GM19328 (cell line): ENCODE data around the gene TMA7.

Experiments
- ATAC-seq: cut with Tn5 transposase; IDR thresholded peaks from one replicate; pipeline ENCODE4 v1.9.1; 2021; ENCODE audit warnings: mild to moderate bottlenecking, moderate library complexity; ENCODE audit not compliant: unreplicated experiment

TMA7 gene

DNA sequence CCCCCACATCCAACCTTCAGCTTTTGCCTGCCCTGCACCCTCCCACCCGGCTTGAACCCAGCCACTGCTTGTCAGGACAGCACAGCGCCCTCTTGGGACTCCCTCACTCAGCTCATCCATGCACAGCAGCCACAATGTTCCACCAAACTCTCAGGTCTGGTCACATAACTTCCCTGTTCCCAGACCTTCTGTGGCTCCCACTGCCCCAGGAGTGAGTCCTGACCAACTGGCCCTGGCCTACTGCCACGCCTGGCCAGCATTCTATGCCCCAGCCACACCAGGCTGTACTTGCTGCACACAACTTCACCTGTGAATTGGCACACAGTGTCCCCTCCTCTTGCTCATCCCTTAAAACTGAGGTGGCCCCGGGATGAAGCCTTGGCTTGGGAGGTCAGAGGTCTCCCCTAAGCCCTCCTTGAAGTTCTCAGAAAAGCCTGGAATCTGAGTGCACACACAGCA is 31.2 kb upstream of the TMA7 start:
- no peak for ATAC-seq

GRCh38 chr3:48409291-48410201 is 30.5 kb upstream of the TMA7 start:
- no peak for ATAC-seq

DNA sequence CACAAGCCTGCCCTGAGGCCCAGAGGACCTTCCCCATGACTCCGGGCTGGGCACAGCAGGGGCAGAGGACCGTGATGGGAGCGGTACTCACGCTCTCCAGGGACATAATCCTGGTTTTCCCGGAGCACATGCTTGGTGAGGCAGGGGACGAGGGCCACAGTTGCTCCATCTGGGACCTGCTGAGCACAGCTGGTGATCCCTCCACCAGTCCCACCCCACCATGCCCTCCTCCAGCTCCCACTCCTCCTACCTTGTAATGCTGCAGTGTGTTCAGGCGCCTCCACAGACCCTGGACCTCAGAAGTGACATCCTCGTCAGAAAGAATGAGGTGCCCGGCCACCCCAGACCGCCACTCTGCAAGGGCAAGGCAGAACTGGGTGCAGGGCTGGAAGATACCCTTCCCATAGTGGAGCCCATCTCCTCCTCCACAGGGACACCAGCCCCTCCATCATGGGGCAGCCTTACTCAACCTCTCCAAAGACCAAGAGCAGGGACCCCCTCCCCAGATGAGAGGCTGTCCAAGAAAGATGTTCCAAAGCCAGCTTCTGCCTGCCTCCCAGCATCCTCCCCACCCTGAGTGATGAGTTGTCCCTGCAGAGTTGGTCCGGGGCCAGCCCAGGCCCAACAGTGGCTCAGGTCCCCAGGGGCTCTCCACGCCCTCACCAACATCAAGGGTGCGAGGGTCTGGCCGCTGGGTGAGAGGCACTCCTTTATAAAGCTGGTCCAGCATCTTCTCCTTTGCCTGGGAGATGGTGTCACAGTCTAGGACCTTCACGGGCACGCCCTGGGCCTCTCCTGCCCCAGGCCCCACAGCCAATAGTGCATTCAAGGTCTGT is 29.6 kb upstream of the TMA7 start:
- no peak for ATAC-seq

GRCh38 chr3:48411041-48411588 is 28.9 kb upstream of the TMA7 start:
- ATAC-seq, result no peak

- no peak for ATAC-seq
Measured at GRCh38 chr3:48411606-48412374, 28.3 kb upstream of the TMA7 start.

DNA sequence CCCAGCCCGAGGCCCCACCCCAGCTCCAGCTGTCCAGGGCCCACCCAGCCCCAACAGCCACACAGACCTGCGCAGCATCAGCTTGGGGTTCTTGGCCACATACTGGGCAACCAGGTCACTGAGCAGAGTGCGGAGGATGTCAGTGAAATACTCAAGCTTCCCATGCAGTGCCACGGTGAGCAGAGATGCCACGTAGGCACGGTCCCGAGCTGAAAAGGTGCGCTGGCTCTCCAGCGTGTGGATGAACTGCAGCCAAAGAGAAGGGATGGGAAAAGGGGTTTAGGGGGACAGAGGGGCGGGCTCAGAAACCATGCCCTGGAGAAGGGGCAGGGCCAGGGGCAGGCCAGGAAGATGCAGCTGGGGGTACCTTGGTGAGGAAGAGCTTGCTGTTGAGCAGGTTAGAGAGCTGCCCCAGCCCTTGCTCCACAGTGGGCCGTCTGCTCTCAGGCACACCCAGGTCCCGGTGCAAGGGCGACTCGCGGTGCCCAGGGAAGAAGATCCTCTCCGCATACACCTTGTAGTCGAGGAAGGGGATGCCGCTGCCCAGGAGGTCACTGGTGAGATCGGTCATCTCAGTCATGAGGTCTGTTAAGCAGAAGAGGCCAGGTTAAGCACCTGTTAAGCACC is 27.6 kb upstream of the TMA7 start:
- no peak for ATAC-seq

GRCh38 chr3:48413086-48413485 is 27.0 kb upstream of the TMA7 start:
- no peak for ATAC-seq

- no peak for ATAC-seq
Measured at GRCh38 chr3:48413611-48414010, 26.4 kb upstream of the TMA7 start.

DNA sequence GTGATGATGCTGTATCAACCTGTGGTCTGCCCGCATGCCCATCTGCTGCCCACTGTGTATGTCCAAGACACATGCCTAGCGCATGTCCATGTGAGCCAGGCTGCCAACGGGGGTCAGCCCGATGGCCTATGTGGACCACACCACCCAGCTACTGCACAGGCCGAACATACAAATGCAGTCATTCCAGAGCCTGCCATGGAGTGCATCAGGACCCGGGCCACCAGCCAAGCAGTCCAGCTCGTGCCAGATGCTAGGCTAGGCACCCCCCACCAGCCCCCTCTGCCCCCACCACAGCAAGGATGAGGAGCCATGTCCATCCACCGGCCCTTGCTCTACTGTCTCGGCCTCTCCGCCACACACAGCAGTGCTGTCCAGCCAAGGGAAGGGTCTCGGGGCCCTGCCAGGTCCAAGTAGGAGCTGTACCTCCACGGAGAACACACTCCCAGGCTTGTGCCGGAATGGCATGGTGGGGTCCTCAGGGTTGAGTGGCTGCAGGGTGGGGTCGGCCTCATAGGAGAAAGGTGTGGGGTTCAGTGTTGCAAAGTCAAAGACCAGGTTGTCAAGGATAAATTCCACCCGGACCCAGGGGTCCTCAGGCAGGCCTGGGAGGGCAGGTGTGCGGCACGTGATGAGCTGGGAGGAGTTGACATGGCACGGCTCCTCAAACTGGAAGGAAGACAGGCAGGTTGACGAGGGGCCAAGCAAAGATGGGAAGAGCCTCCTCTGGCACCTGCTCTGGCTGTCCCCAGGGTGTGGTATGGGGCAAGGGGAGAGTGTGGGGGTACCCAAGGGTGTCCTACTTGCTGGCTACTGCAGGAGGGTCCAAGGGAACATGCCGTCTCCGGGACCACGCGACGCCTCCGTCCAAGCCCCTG is 25.4 kb upstream of the TMA7 start:
- ATAC-seq, result no peak

DNA sequence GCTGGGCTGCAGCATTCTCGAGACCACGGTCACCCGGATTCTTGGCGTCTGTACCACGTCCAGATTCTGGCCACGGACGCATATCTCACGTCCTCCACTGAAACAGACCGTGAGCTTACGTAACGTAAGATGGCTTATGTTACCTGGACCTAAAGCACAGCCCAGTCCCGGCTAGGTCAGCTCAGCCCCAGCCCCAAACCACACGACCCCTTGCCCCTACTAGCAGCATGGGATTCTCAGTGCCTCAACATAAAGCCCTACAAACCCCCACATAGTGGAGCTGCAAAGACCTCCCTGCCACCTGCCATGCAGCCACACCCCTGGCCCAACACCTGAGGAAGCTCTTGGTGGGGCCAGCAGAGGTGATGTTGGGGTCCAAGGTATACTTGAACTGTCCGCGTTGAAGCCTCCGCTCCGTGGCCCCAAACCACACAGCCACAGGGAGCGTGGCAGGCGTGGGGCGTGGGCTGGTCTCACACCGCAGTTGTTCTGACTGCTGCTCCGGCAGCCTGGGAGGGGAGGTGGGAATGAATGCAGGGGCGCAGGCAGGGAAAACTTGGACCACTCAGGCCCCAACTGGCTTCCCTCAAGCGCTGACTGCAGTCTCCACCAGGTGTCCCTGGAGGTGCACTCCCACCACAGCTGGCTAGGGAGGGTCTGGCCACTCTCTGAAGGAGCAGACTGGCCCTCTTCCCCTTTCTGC is 24.7 kb upstream of the TMA7 start:
- no peak for ATAC-seq

DNA sequence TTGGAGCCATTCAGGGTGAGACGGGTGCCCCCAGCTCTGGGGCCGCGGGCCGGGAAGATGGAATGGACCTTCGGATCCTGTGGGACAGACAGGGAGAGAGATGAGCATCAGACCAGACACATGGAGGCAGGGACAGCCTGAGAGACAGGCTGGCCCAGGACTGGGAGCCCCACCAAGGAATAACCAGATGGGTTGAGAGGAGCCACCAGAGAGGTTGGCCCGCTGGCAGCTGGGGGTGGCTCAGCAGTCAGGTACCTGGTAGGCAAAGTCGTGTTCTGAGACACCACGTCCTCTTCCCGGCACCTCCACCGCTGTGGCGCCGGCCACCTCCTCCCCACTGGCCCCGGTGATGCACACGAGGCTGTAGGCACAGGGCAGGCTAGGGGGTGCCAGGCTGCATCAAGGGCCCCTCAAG is 24.0 kb upstream of the TMA7 start:
- ATAC-seq, result no peak

- ATAC-seq, result no peak
Measured at GRCh38 chr3:48416546-48416945, 23.5 kb upstream of the TMA7 start.

DNA sequence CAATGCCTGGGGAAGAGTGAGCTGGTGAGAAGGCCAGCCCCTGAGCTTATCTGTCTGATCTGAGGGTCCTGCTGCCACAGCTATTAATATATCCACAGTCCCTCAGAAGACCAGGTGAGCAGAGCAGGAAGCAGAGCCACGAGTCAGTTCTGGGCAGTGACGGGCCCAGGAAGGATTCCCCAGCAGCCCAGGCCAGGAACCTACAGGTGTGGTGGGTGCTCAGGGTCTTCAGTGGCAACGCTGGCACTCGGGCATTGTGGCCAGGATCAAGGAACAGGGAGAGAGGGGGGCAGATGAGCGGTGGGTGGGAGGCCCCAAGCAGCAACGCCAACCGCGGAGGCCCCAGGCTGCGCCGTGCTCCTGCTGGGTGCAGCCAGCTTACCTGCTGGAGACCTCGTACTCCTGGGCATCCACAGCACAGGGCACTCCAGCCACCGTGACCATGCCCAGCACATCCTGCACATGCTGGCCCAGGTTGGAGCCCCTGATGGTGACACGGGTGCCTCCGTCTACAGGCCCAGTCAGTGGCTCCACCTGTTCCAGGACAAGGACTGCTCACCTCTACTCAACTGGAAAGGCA is 22.4 kb upstream of the TMA7 start:
- no peak for ATAC-seq

- no peak for ATAC-seq
Measured at GRCh38 chr3:48418140-48418539, 21.9 kb upstream of the TMA7 start.

DNA sequence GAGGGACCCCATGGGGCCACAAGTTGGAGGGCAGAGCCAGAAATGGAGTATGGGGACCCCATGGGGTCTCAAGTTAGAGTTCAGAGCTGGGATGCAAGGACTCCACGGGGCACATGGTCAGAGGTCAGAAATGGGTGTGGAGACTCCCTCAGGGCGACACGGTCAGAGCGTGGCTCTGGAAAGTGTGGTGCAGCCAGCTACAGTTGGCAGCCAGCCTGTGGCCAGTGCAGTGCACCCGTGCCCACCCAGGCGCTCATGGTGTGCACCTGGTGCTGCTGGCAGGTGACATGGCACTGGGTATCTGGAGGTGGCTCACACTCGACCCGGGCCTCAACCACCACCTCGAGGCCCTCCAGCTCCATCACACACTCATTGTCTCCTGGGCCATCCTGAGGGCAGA is 21.4 kb upstream of the TMA7 start:
- no peak for ATAC-seq

DNA sequence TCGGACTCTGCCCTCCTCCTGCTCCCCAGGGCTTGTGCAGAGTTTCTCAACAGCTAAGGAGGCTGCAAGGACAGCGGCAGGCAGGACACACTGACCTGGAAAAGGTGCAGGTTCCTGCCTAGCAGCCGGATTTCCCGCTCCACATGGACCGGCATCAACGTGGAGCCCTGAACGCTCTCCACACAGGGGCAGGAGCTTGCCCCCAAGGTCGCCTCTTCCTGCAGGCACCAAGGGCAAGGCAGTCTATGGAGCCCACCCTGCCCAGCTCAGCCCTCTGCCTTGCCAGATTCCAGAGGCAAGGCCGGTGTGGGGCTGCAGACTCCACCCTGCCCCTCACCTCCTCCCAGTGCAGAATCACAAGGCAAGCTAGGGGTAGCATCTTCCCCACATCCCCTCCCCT is 20.9 kb upstream of the TMA7 start:
- ATAC-seq, result no peak

DNA sequence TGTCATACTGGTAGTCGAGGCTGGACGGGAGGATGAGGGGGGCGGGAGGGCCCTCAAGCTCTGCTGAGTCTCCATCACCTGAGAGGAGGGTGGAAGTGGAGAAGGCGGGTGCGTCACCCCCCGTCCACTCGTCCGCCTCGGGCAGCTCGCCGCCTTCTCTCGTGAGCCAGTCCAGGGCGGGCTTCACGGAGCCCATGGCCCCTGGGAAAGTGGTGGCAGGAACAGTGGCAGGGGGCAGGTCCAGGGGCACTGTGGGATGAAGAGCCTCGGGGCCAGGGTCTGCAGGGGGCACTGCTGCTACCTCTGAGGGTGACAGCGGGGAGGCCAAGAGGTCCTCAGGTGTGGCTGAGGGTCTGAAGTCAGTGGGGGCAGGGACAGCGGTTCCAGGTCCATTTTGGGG is 20.5 kb upstream of the TMA7 start:
- ATAC-seq, result no peak

- ATAC-seq, result no peak
Measured at GRCh38 chr3:48420561-48420960, 19.5 kb upstream of the TMA7 start.
